A673 (cell line): Measurements from ENCODE around the gene CCSER1.

Source experiments
- CTCF ChIP-seq: fragments of 300-800, 200-600 bp; sonication (generic); conservative IDR thresholded peaks from 2 replicates; pipeline ENCODE4 v1.5.1; 2017; ENCODE audit warnings: low read depth, mild to moderate bottlenecking, antibody characterized with exemption, low read length, moderate library complexity, mixed read lengths
- EZH2 ChIP-seq: fragments of 200-600 bp; sonication (generic); IDR thresholded peaks from 2 replicates; pipeline ENCODE4 v1.6.1; 2017; ENCODE audit warnings: borderline replicate concordance, low read depth, mild to moderate bottlenecking, mixed read lengths, antibody characterized with exemption, low read length; ENCODE audit not compliant: poor library complexity, severe bottlenecking

GRCh38 chr4:90240333-90240732, 113.1 kb downstream of the CCSER1 start:
- no peak for TF ChIP-seq CTCF
- TF ChIP-seq EZH2: no peak
